ENCODE data around the gene NR6A1. TPM values are rescaled to one million over a fixed set of nuclear protein-coding genes. Genes with fewer than 3 reads are reported as not detected.
"Not testable (repeated sequence)": the region's sequence is repeated elsewhere in the genome, so short reads cannot be mapped to it uniquely, and the experiment has no call there.

NR6A1 gene
- total RNA-seq, 1 experiment from 2014 or later = 99.3 TPM

DNA sequence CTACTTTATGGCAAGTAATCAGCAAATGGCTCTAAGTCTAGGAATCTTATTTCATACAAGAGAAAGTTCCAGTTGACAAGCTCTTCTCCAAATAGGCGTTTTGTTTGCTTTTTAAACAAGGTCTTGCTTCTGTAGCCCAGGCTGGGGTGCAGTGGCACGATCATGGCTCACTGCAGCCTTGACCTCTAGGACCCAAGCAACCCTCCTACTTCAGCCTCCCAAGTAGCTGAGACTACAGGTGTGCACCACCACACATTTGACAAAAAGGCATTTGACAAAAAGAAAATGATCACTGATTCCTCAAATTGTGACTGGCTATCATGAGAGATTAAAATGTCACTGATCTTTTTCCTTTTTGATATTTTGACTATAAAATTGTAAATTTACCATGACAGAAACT is 31.8 kb downstream of the NR6A1 start:
- no peak overlapping the region for H2BK20ac ChIP-seq (ENCODE audit: low read depth, low read length, poor library complexity, severe bottlenecking)
- H2BK12ac ChIP-seq (ENCODE audit: insufficient read length, low read depth, low read length) = no peak overlapping the region
- H3K27me3 Mint-ChIP-seq (ENCODE audit: low read depth) = no peaks in the 10 kb centered on the region
- H3K23ac ChIP-seq (ENCODE audit: insufficient read length, low read depth, low read length) = no peak overlapping the region
- H4K91ac ChIP-seq (ENCODE audit: insufficient read length, low read depth, low read length) = no peak overlapping the region
- H3K4me1 Mint-ChIP-seq = peaks cover 26 to 32% of the 10 kb centered on the region in 2 experiments
- no peak overlapping the region for H3K9ac ChIP-seq (ENCODE audit: extremely low read depth, insufficient read length, low read length)
- no peak overlapping the region for H2AK5ac ChIP-seq (ENCODE audit: insufficient read length, low read length)
- H3K9me3 ChIP-seq (ENCODE audit: control insufficient read depth, low read depth, low read length) = no peaks in the 10 kb centered on the region
- no peak overlapping the region for H2BK120ac ChIP-seq (ENCODE audit: low read depth, low read length, poor library complexity, severe bottlenecking)
- H3K79me2 ChIP-seq (ENCODE audit: insufficient read depth, low read length) = peaks cover 14% of the 10 kb centered on the region; the same call in 1 of the 2 replicates
- H3K27ac ChIP-seq (ENCODE audit: insufficient read length, low read depth, low read length) = no peak overlapping the region
- H3K23me2 ChIP-seq (ENCODE audit: insufficient read length, low read depth, low read length, poor library complexity, severe bottlenecking) = no peaks in the 10 kb centered on the region
- no peaks in the 10 kb centered on the region; a peak in 1 of 5 replicates for H3K9me3 Mint-ChIP-seq
- no peak overlapping the region for H3T11ph ChIP-seq (ENCODE audit: low read length)
- H3K18ac ChIP-seq (ENCODE audit: insufficient read length, low read depth, low read length) = no peak overlapping the region
- H3K4ac ChIP-seq (ENCODE audit: low read depth, low read length) = no peak overlapping the region
- H4K5ac ChIP-seq (ENCODE audit: insufficient read length, low read depth, low read length) = no peak overlapping the region
- H2BK5ac ChIP-seq (ENCODE audit: insufficient read length, low read length) = no peak overlapping the region
- no peak overlapping the region for H3K56ac ChIP-seq (ENCODE audit: insufficient read length, low read depth, low read length)
- no peak for DNase-seq
- no peak overlapping the region for H4K8ac ChIP-seq (replicated peaks; ENCODE audit: insufficient read length, low read depth, low read length)
- peaks cover 0 to 12% (median 5%) of the 10 kb centered on the region in 3 experiments; a peak in 5 of 7 replicates for H3K36me3 Mint-ChIP-seq (ENCODE audit: insufficient read depth in 1 of 3, low read depth in 3 of 3)
- H3K27ac Mint-ChIP-seq = no peak overlapping the region
- TF ChIP-seq CTCF (conservative IDR thresholded peaks at IDR 0.05) = no peak
- no CpG with 5 or more reads among the region's 2 CpGs for WGBS (ENCODE audit: extremely low coverage, insufficient read length, low lambda C conversion rate)
- no peaks in the 10 kb centered on the region for H4K20me1 ChIP-seq (ENCODE audit: control insufficient read depth, insufficient read depth, insufficient read length)
- no peaks in the 10 kb centered on the region for H3K27me3 ChIP-seq (ENCODE audit: insufficient read depth, low read length)
- H3K4me2 ChIP-seq (ENCODE audit: insufficient read depth, insufficient read length, low read length) = no peak overlapping the region
- no peak overlapping the region for H3K14ac ChIP-seq (ENCODE audit: insufficient read depth, low read length)
- no peak overlapping the region for H3K4me3 Mint-ChIP-seq
- no peak overlapping the region for H2AFZ ChIP-seq (ENCODE audit: low read length)
- H2BK15ac ChIP-seq (ENCODE audit: low read depth, low read length) = no peak overlapping the region
- no peaks in the 10 kb centered on the region for H3K79me1 ChIP-seq (ENCODE audit: insufficient read depth, low read depth, low read length, poor library complexity, severe bottlenecking)
- peaks cover 3% of the 10 kb centered on the region; the same call in 1 of the 2 replicates for H3K4me1 ChIP-seq (ENCODE audit: insufficient read depth, low read length)

GRCh38 chr9:124738075-124738474 is 33.0 kb downstream of the NR6A1 start:
- not testable (repeated sequence) for H3K4me3 Mint-ChIP-seq; H3K9me3 Mint-ChIP-seq; H3K14ac ChIP-seq (ENCODE audit: insufficient read depth, low read length); H3K23ac ChIP-seq (ENCODE audit: insufficient read length, low read depth, low read length); H2AFZ ChIP-seq (ENCODE audit: low read length); H2AK5ac ChIP-seq (ENCODE audit: insufficient read length, low read length); H2BK12ac ChIP-seq (ENCODE audit: insufficient read length, low read depth, low read length); H4K20me1 ChIP-seq (ENCODE audit: control insufficient read depth, insufficient read depth, insufficient read length); H3K18ac ChIP-seq (ENCODE audit: insufficient read length, low read depth, low read length); H3K9ac ChIP-seq (ENCODE audit: extremely low read depth, insufficient read length, low read length); DNase-seq; H3K27me3 ChIP-seq (ENCODE audit: insufficient read depth, low read length); H3K9me3 ChIP-seq (ENCODE audit: control insufficient read depth, low read depth, low read length); H2BK20ac ChIP-seq (ENCODE audit: low read depth, low read length, poor library complexity, severe bottlenecking); H2BK5ac ChIP-seq (ENCODE audit: insufficient read length, low read length); H3K23me2 ChIP-seq (ENCODE audit: insufficient read length, low read depth, low read length, poor library complexity, severe bottlenecking); H3K27ac ChIP-seq (ENCODE audit: insufficient read length, low read depth, low read length); H3K4me1 ChIP-seq (ENCODE audit: insufficient read depth, low read length); H2BK15ac ChIP-seq (ENCODE audit: low read depth, low read length); H3K4me2 ChIP-seq (ENCODE audit: insufficient read depth, insufficient read length, low read length); H3K79me1 ChIP-seq (ENCODE audit: insufficient read depth, low read depth, low read length, poor library complexity, severe bottlenecking); H4K8ac ChIP-seq (replicated peaks; ENCODE audit: insufficient read length, low read depth, low read length); H3K56ac ChIP-seq (ENCODE audit: insufficient read length, low read depth, low read length); H4K91ac ChIP-seq (ENCODE audit: insufficient read length, low read depth, low read length); H3T11ph ChIP-seq (ENCODE audit: low read length); H3K27ac Mint-ChIP-seq; H3K27me3 Mint-ChIP-seq (ENCODE audit: low read depth); H4K5ac ChIP-seq (ENCODE audit: insufficient read length, low read depth, low read length); H3K4ac ChIP-seq (ENCODE audit: low read depth, low read length); H2BK120ac ChIP-seq (ENCODE audit: low read depth, low read length, poor library complexity, severe bottlenecking)
- peaks cover 2 to 15% (median 7%) of the 10 kb centered on the region in 3 experiments; a peak in 6 of 7 replicates for H3K36me3 Mint-ChIP-seq (ENCODE audit: insufficient read depth in 1 of 3, low read depth in 3 of 3)
- peaks cover 12% of the 10 kb centered on the region; the same call in 1 of the 2 replicates for H3K79me2 ChIP-seq (ENCODE audit: insufficient read depth, low read length)
- WGBS (ENCODE audit: extremely low coverage, insufficient read length, low lambda C conversion rate) = no CpG with 5 or more reads among the region's 7 CpGs
- peaks cover 26 to 27% of the 10 kb centered on the region in 2 experiments for H3K4me1 Mint-ChIP-seq

Measured in H9 (cell line).